ENCODE measurements around the gene MYOM3. TPM values are rescaled to one million over a fixed set of nuclear protein-coding genes. Genes with fewer than 3 reads are reported as not detected.
A peak's percentile ranks its signal among the peaks of the same experiment; 100 is the strongest.
"Not testable (repeated sequence)": the region's sequence is repeated elsewhere in the genome, so short reads cannot be mapped to it uniquely, and the experiment has no call there.

Gene MYOM3
- total RNA-seq, 1 experiment from 2014 or later = not detected

DNA sequence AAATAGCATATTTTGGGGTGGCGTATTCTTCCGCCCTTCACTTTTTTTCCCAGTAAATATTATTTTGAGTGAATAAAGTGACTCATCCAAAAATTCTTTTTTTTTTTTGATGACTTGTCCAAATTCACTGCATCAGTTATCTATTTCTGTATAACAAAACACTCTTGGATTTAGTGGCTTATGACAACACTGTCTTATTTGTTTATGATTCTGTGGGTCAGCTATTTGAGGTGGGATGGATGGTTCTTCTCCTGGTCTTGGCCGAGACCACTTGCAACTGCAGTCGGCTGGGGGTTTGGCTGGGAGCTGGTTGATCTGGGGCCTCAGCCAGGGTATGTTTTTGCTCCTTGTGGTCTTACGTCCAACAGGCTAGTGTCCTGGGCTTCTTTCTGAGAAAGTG lies 91.9 kb downstream of the MYOM3 start:
- POLR2A ChIA-PET (ENCODE audit: low non-redundant PET) = no interaction called here
- intact Hi-C loops (cut with micrococcal nuclease; ENCODE audit: unreplicated experiment) = no loop called here

DNA sequence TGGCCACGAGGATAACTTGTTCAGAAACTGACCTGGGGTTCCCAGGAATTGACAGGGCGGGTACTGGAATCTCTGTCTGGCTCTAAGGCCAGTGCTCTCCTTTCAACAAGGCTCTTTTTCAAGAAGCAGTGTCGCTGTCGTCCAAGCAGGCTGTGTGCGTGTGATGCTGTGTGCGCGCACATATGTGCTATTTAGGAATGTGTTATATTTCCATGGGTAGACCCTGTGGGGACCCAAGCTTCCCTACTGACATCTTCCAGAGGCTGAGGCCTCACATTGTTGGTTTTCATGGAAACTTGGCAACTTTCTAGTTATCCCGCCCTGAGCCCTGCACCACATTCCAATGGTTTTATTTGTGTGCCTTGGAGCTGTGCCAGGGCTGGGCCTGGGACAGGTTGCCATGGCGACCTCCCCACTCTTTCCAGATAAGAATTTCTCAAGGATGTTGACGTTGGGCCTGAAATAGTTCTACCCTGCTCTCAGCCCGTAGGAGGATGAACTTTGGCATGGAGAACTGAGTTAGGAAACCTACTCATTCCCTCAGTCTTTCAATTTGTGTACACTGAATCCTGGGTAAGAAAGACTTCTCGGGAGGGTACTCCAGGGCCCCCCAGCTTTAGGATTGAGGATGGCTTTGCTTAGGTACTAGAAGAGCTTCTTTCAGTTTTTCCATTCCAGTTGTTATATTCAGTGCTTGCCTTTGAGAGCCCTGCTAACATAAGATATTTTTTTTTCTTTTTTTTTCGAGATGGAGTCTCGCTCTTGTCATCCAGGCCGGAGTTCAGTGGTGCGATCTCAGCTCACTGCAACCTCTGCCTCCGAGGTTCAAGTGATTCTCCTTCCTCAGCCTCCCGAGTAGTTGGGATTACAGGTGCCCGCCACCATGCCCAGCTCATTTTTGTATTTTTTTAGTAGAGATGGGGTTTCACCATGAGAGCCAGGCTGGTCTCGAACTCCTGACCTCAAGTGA lies 93.0 kb downstream of the MYOM3 start:
- H3K27ac ChIP-seq (ENCODE audit: low read depth, low read length, poor library complexity, severe bottlenecking) = no peak overlapping the region
- no peaks in the 10 kb centered on the region for H3K27me3 ChIP-seq (replicated peaks; ENCODE audit: insufficient read depth, low read depth, low read length, poor library complexity)
- ChIA-PET POLR2A (ENCODE audit: low non-redundant PET) (no interaction called here), CTCF (interaction anchor here (0.7 kb wide), 1 partner anchor 132 kb away, joined by 3 read pairs; no protein-coding TSS in a partner anchor)
- no TSS peak for BruUV-seq (replicated peaks)
- intact Hi-C loops (cut with micrococcal nuclease; ENCODE audit: unreplicated experiment) = no loop called here
- peaks cover 7% of the 10 kb centered on the region for H3K4me1 ChIP-seq (ENCODE audit: insufficient read depth, low read length, poor library complexity, severe bottlenecking)
- no peaks in the 10 kb centered on the region for H3K36me3 ChIP-seq (ENCODE audit: insufficient read depth, low read length, poor library complexity, severe bottlenecking)
- DNase-seq (ENCODE audit: low spot score) = peak; percentile 84
- TF ChIP-seq EZH2 (IDR thresholded peaks at IDR 0.05; ENCODE audit: borderline replicate concordance, low read depth, low read length, poor library complexity, severe bottlenecking) = no peak
- TF ChIP-seq, protein P1, sequence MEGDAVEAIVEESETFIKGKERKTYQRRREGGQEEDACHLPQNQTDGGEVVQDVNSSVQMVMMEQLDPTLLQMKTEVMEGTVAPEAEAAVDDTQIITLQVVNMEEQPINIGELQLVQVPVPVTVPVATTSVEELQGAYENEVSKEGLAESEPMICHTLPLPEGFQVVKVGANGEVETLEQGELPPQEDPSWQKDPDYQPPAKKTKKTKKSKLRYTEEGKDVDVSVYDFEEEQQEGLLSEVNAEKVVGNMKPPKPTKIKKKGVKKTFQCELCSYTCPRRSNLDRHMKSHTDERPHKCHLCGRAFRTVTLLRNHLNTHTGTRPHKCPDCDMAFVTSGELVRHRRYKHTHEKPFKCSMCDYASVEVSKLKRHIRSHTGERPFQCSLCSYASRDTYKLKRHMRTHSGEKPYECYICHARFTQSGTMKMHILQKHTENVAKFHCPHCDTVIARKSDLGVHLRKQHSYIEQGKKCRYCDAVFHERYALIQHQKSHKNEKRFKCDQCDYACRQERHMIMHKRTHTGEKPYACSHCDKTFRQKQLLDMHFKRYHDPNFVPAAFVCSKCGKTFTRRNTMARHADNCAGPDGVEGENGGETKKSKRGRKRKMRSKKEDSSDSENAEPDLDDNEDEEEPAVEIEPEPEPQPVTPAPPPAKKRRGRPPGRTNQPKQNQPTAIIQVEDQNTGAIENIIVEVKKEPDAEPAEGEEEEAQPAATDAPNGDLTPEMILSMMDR (conservative IDR thresholded peaks at IDR 0.05; ENCODE audit: low read depth, low read length) = no peak
- no peaks in the 10 kb centered on the region for H3K9me3 ChIP-seq (ENCODE audit: low read depth, low read length, poor library complexity, severe bottlenecking)
- no peak overlapping the region for H3K4me3 ChIP-seq (ENCODE audit: low read depth, low read length, poor library complexity, severe bottlenecking)

More for the DNA sequence above, 91.9 kb downstream of the MYOM3 start:
- no peak overlapping the region for H3K4me3 ChIP-seq (ENCODE audit: low read depth, low read length, poor library complexity, severe bottlenecking)
- CTCF ChIA-PET = no interaction called here
- H3K27ac ChIP-seq (ENCODE audit: low read depth, low read length, poor library complexity, severe bottlenecking) = no peak overlapping the region
- H3K9me3 ChIP-seq (ENCODE audit: low read depth, low read length, poor library complexity, severe bottlenecking) = no peaks in the 10 kb centered on the region
- no TSS peak for BruUV-seq (replicated peaks)
- no peak for DNase-seq (ENCODE audit: low spot score)
- H3K36me3 ChIP-seq (ENCODE audit: insufficient read depth, low read length, poor library complexity, severe bottlenecking) = no peaks in the 10 kb centered on the region
- no peaks in the 10 kb centered on the region for H3K27me3 ChIP-seq (replicated peaks; ENCODE audit: insufficient read depth, low read depth, low read length, poor library complexity)
- H3K4me1 ChIP-seq (ENCODE audit: insufficient read depth, low read length, poor library complexity, severe bottlenecking) = peaks cover 7% of the 10 kb centered on the region
- TF ChIP-seq, protein P1 (conservative IDR thresholded peaks at IDR 0.05; ENCODE audit: low read depth, low read length) = no peak
- no peak for TF ChIP-seq EZH2 (IDR thresholded peaks at IDR 0.05; ENCODE audit: borderline replicate concordance, low read depth, low read length, poor library complexity, severe bottlenecking)

DNA sequence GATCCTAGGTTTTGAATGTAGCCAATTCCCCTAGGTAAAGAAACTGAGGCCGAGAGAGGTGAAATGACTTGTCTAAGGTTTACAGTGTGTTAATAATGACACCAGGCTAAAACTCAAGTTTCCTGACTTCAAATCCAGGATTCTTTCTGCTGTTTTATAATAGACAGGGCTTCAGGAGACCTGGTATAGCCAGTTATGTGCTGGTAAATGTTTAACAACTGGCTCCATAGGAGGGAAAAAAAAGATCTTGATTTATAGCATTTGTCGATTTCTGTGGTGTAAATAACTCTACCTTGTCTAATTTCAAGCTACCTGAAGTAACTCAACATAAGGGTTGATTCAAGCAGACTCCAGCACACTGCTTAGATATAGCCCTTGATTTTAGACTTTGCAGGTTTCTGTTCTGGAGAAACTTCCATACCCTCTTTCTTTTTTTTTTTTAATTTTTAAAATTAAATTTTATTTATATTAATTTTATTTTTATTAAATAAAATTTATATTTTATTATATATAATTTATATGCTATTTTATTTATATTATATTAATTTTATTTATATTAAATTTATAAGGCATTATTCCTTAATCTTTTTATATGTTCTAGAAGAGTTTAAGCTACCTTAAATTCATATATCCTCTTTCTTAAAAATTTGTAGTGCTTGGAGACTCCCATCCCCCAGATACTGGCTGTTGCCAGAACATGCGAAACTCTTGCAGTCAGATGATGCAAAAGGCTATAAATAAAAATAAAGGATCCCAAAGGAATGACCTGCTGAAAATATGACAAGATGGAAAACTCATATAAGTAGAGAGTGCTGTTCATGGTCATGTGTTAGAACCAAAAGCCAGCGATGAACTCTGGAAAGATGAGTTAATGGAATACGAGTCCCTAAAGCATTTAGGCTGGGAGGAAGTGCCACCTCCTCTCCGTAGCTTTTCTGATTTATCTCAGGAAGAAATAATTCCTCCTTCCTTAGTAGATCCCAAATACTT lies 96.4 kb downstream of the MYOM3 start:
- no peak for DNase-seq (ENCODE audit: low spot score)

DNA sequence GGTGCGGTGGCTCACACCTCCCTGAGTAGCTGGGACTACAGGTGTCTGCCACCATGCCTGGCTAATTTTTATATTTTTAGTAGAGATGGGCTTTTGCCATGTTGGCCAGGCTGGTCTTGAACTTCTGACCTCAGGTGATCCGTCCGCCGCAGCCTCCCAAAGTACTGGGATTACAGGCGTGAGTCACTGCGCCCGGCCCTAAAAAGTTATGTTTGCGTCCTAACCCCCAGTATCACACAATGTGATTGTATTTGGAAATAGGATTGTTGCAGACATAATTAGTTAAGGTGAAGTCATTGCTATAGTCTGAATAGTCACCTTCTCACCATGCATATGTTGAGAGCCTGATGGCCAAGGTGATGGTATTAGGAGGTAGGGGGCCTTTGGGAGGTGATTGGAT lies 99.1 kb downstream of the MYOM3 start:
- H3K4me3 ChIP-seq (ENCODE audit: low read depth, low read length, poor library complexity, severe bottlenecking); H3K9me3 ChIP-seq (ENCODE audit: low read depth, low read length, poor library complexity, severe bottlenecking); H3K27me3 ChIP-seq (replicated peaks; ENCODE audit: insufficient read depth, low read depth, low read length, poor library complexity); DNase-seq (ENCODE audit: low spot score); intact Hi-C loops (cut with micrococcal nuclease; ENCODE audit: unreplicated experiment); H3K27ac ChIP-seq (ENCODE audit: low read depth, low read length, poor library complexity, severe bottlenecking); POLR2A ChIA-PET (ENCODE audit: low non-redundant PET); BruUV-seq (replicated peaks); H3K36me3 ChIP-seq (ENCODE audit: insufficient read depth, low read length, poor library complexity, severe bottlenecking); H3K4me1 ChIP-seq (ENCODE audit: insufficient read depth, low read length, poor library complexity, severe bottlenecking); CTCF ChIA-PET: not testable (repeated sequence)

More for the DNA sequence above, 96.4 kb downstream of the MYOM3 start:
- no TSS peak for BruUV-seq (replicated peaks)
- H3K9me3 ChIP-seq (ENCODE audit: low read depth, low read length, poor library complexity, severe bottlenecking) = no peaks in the 10 kb centered on the region
- no peak overlapping the region for H3K4me3 ChIP-seq (ENCODE audit: low read depth, low read length, poor library complexity, severe bottlenecking)
- no peaks in the 10 kb centered on the region for H3K36me3 ChIP-seq (ENCODE audit: insufficient read depth, low read length, poor library complexity, severe bottlenecking)
- ChIA-PET CTCF (no interaction called here), POLR2A (ENCODE audit: low non-redundant PET) (interaction anchor here (0.7 kb wide), 1 partner anchor 40 kb away, joined by 3 read pairs; no protein-coding TSS in a partner anchor)
- H3K4me1 ChIP-seq (ENCODE audit: insufficient read depth, low read length, poor library complexity, severe bottlenecking) = peaks cover 7% of the 10 kb centered on the region
- no peak overlapping the region for H3K27ac ChIP-seq (ENCODE audit: low read depth, low read length, poor library complexity, severe bottlenecking)
- TF ChIP-seq, protein P1 (conservative IDR thresholded peaks at IDR 0.05; ENCODE audit: low read depth, low read length) = no peak
- TF ChIP-seq EZH2 (IDR thresholded peaks at IDR 0.05; ENCODE audit: borderline replicate concordance, low read depth, low read length, poor library complexity, severe bottlenecking) = no peak
- H3K27me3 ChIP-seq (replicated peaks; ENCODE audit: insufficient read depth, low read depth, low read length, poor library complexity) = no peaks in the 10 kb centered on the region
- intact Hi-C loops (cut with micrococcal nuclease; ENCODE audit: unreplicated experiment) = no loop called here

Data from A673 (cell line).